Suprapubic skin (tissue), 4 donors: ENCODE data around the gene HIVEP2. TPM values are rescaled to one million over a fixed set of nuclear protein-coding genes. Genes with fewer than 3 reads are reported as not detected.

Source experiments
- DNase-seq, 2 donors: peaks; one replicate each; pipeline ENCODE4 v3.0.0-alpha.2; 2019; ENCODE audit warnings: low spot score in 2 of 2
- H3K27ac ChIP-seq: fragments of 200-600 bp; sonication (generic); one replicate; pipeline ENCODE4 v1.5.1; 2019
- H3K27me3 ChIP-seq: fragments of 200-600 bp; sonication (generic); one replicate; pipeline ENCODE4 v1.5.1; 2019
- H3K36me3 ChIP-seq: fragments of 200-600 bp; sonication (generic); one replicate; pipeline ENCODE4 v1.5.1; 2019
- H3K4me1 ChIP-seq: fragments of 200-600 bp; sonication (generic); one replicate; pipeline ENCODE4 v1.5.1; 2019
- H3K4me3 ChIP-seq: fragments of 200-600 bp; sonication (generic); one replicate; pipeline ENCODE4 v1.5.1; 2019; ENCODE audit warnings: mild to moderate bottlenecking
- H3K9me3 ChIP-seq: fragments of 200-600 bp; sonication (generic); one replicate; pipeline ENCODE4 v1.5.1; 2019
- CTCF ChIP-seq, 2 donors: fragments of 200-600 bp in 1 of 2; fragments of 450-650 bp in 1 of 2; sonication (generic) in 1 of 2; IDR thresholded peaks; one replicate each; pipeline ENCODE4 v1.5.1; 2016 to 2019; ENCODE audit warnings: antibody characterized with exemption in 2 of 2, mild to moderate bottlenecking in 1 of 2, moderate library complexity in 1 of 2
- EP300 ChIP-seq: sonication (generic); formaldehyde crosslinking; IDR thresholded peaks from one replicate; pipeline ENCODE4 v1.6.1; 2017; ENCODE audit warnings: antibody characterized with exemption
- POLR2A ChIP-seq, 2 donors: fragments of 450-650 bp; IDR thresholded peaks; one replicate each; pipeline ENCODE4 v1.6.1; 2017; ENCODE audit warnings: antibody characterized with exemption in 2 of 2, mild to moderate bottlenecking in 2 of 2, moderate library complexity in 2 of 2
- POLR2AphosphoS5 ChIP-seq, 3 donors: sonication (generic); formaldehyde crosslinking; IDR thresholded peaks; one replicate each; pipeline ENCODE4 v1.6.1; 2017; ENCODE audit warnings: antibody characterized with exemption in 3 of 3
- WGBS: methylation state at CpG from one replicate; pipeline ENCODE4 v1.1.5; 2018; 5-methylcytosine and 5-hydroxymethylcytosine counted together
- total RNA-seq, 4 donors: library from RNA; depleted of rRNA; stranded (reverse); fragments of >200 nt; gene quantifications; one replicate each; pipeline ENCODE4 v1.1.0, GENCODE V29; 2016

The HIVEP2 gene
- total RNA-seq, 4 donors from 2014 or later, result 23.6 to 31.3 (median 25.6) TPM

DNA sequence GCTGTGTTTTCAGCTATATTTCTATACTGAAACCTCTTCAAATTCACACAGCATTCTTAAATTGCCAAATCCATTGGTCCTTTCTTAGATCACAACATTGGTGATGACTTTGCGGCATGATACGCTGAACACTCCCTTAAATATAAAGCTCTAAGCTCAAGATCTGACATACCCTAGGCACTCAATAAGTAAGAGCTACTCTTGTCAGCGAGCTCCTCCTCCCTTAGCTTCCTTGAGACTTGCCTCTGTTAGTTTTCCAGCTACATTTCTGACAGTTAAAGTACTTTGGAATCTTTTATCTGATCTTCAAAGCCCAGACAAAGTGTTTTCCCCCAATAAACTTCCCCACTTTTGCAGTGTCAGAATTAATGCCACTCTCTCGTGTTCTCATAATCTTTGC, 117.0 kb downstream of the HIVEP2 start:
- H3K9me3 ChIP-seq, result no peaks in the 10 kb centered on the region
- peaks cover 37% of the 10 kb centered on the region for H3K4me1 ChIP-seq
- TF ChIP-seq POLR2AphosphoS5 (IDR thresholded peaks at IDR 0.05) (no peak), EP300 (no peak), CTCF (IDR thresholded peaks at IDR 0.05) (no peak), POLR2A (IDR thresholded peaks at IDR 0.05) (no peak)
- DNase-seq, result no peak
- 79% methylated on average over 4 of the region's 4 CpGs for WGBS
- H3K27ac ChIP-seq, result no peak overlapping the region
- no peaks in the 10 kb centered on the region for H3K36me3 ChIP-seq
- H3K4me3 ChIP-seq, result no peak overlapping the region
- no peaks in the 10 kb centered on the region for H3K27me3 ChIP-seq

GRCh38 chr6:142827369-142827768, 117.6 kb downstream of the HIVEP2 start:
- no peak overlapping the region for H3K27ac ChIP-seq
- DNase-seq, result no peak
- H3K9me3 ChIP-seq, result no peaks in the 10 kb centered on the region

GRCh38 chr6:142825760-142826159, 119.2 kb downstream of the HIVEP2 start:
- 98% methylated on average over 1 of the region's 1 CpG for WGBS
- no peaks in the 10 kb centered on the region for H3K27me3 ChIP-seq
- no peak overlapping the region for H3K27ac ChIP-seq
- no peak overlapping the region for H3K4me3 ChIP-seq
- no peaks in the 10 kb centered on the region for H3K36me3 ChIP-seq
- no peak for DNase-seq
- peaks cover 60% of the 10 kb centered on the region for H3K4me1 ChIP-seq
- TF ChIP-seq CTCF (IDR thresholded peaks at IDR 0.05) (no peak), POLR2AphosphoS5 (IDR thresholded peaks at IDR 0.05) (no peak), POLR2A (IDR thresholded peaks at IDR 0.05) (no peak), EP300 (no peak)
- no peaks in the 10 kb centered on the region for H3K9me3 ChIP-seq

More at GRCh38 chr6:142827369-142827768, 117.6 kb downstream of the HIVEP2 start:
- H3K4me1 ChIP-seq, result peaks cover 44% of the 10 kb centered on the region
- H3K4me3 ChIP-seq, result no peak overlapping the region
- 50% methylated on average over 7 of the region's 7 CpGs for WGBS
- peak in 2 of 3 donors; percentile 38 to 44 for TF ChIP-seq POLR2AphosphoS5 (IDR thresholded peaks at IDR 0.05)
- TF ChIP-seq CTCF (IDR thresholded peaks at IDR 0.05), result no peak
- no peaks in the 10 kb centered on the region for H3K27me3 ChIP-seq
- no peaks in the 10 kb centered on the region for H3K36me3 ChIP-seq

- Histone ChIP-seq H3K27me3 (no peaks in the 10 kb centered on the region), H3K36me3 (no peaks in the 10 kb centered on the region), H3K27ac (no peak overlapping the region), H3K9me3 (no peaks in the 10 kb centered on the region), H3K4me3 (no peak overlapping the region), H3K4me1 (peaks cover 68% of the 10 kb centered on the region)
- 38% methylated on average over 3 of the region's 3 CpGs for WGBS
- no peak for TF ChIP-seq POLR2AphosphoS5 (IDR thresholded peaks at IDR 0.05)
- no peak for TF ChIP-seq EP300
- TF ChIP-seq CTCF (IDR thresholded peaks at IDR 0.05), result no peak
- no peak for TF ChIP-seq POLR2A (IDR thresholded peaks at IDR 0.05)
- DNase-seq, result no peak
Measured at GRCh38 chr6:142824426-142824825, 120.5 kb downstream of the HIVEP2 start.

GRCh38 chr6:142823256-142823902, 121.6 kb downstream of the HIVEP2 start:
- Histone ChIP-seq H3K27ac (no peak overlapping the region), H3K4me3 (no peak overlapping the region), H3K9me3 (no peaks in the 10 kb centered on the region), H3K27me3 (no peaks in the 10 kb centered on the region), H3K36me3 (no peaks in the 10 kb centered on the region), H3K4me1 (peaks cover 69% of the 10 kb centered on the region)
- 68% methylated on average over 10 of the region's 10 CpGs for WGBS
- TF ChIP-seq POLR2A (IDR thresholded peaks at IDR 0.05) (no peak), POLR2AphosphoS5 (IDR thresholded peaks at IDR 0.05) (no peak), CTCF (IDR thresholded peaks at IDR 0.05) (no peak), EP300 (no peak)
- DNase-seq, result no peak
